PC-3 (cell line): ENCODE data around the gene PIGU.

Source experiments
- CTCF ChIP-seq: fragments of 300-600 bp; sonication (generic); conservative IDR thresholded peaks from 2 replicates; pipeline ENCODE4 v1.5.1; 2017; ENCODE audit warnings: antibody characterized with exemption, low read depth, mild to moderate bottlenecking, low read length
- EZH2 ChIP-seq: fragments of 300-600 bp; sonication (generic); IDR thresholded peaks from one replicate; pipeline ENCODE4 v1.6.1; 2017; ENCODE audit warnings: antibody characterized with exemption, mild to moderate bottlenecking, low read length; ENCODE audit not compliant: unreplicated experiment

- TF ChIP-seq CTCF (no peak), EZH2 (no peak)
These were observed 42.5 kb downstream of the PIGU start for GRCh38 chr20:34634392-34634791.
